CD4-positive, alpha-beta memory T cell (primary cell): ENCODE results near the gene ZER1. TPM values are rescaled to one million over a fixed set of nuclear protein-coding genes. Genes with fewer than 3 reads are reported as not detected.
"Not testable (repeated sequence)": the region's sequence is repeated elsewhere in the genome, so short reads cannot be mapped to it uniquely, and the experiment has no call there.

Experiments used
- CTCF ChIA-PET: fragments of 350-600 bp; sonication (Branson Sonifier 250); formaldehyde crosslinking; loops from one replicate; lab custom pipeline; 2021; ENCODE audit warnings: inconsistent platforms; ENCODE audit not compliant: partially characterized antibody; lab: Charles Lee
- POLR2A ChIA-PET: fragments of 350-600 bp; sonication (Branson Sonifier 250); formaldehyde crosslinking; loops from one replicate; lab custom pipeline; 2021; ENCODE audit not compliant: partially characterized antibody; lab: Charles Lee
- DNase-seq, 5 donors: peaks; one replicate each; pipeline versions ENCODE4 v3.0.0 to v3.0.0-alpha.2; 2020 to 2022; ENCODE audit warnings: mixed read lengths in 1 of 5
- H3K27ac ChIP-seq: one replicate; pipeline ENCODE4 v1.7.0; 2013; ENCODE audit warnings: low read depth, low read length
- H3K27me3 ChIP-seq: 2 replicates; pipeline ENCODE4 v1.7.0; 2013; ENCODE audit warnings: mild to moderate bottlenecking, low read length, moderate library complexity; ENCODE audit not compliant: insufficient read depth
- H3K36me3 ChIP-seq: 2 replicates; pipeline ENCODE4 v1.7.0; 2013; ENCODE audit warnings: mild to moderate bottlenecking, low read length, moderate library complexity; ENCODE audit not compliant: insufficient read depth
- H3K4me1 ChIP-seq: 2 replicates; pipeline ENCODE4 v1.7.0; 2013; ENCODE audit warnings: mild to moderate bottlenecking, low read length, moderate library complexity; ENCODE audit not compliant: insufficient read depth
- H3K4me3 ChIP-seq, 2 donors: one replicate each; pipeline ENCODE4 v1.7.0; 2013; ENCODE audit warnings: low read length in 2 of 2, mild to moderate bottlenecking in 1 of 2
- H3K9me3 ChIP-seq, 2 donors: one replicate each; pipeline ENCODE4 v1.7.0; 2013; ENCODE audit warnings: low read length in 2 of 2, control low read depth in 1 of 2; ENCODE audit not compliant: control insufficient read depth in 1 of 2
- H3K27ac Mint-ChIP-seq, 7 donors: one replicate each; pipeline ENCODE4 v1.8.0; 2020 to 2021; ENCODE audit warnings: mixed read lengths in 7 of 7, mild to moderate bottlenecking in 6 of 7, inconsistent platforms in 3 of 7, moderate library complexity in 3 of 7
- H3K27me3 Mint-ChIP-seq, 2 donors: one replicate each; pipeline ENCODE4 v1.8.0; 2020 to 2021; ENCODE audit warnings: mixed read lengths in 2 of 2
- H3K36me3 Mint-ChIP-seq, 2 donors: one replicate each; pipeline ENCODE4 v1.8.0; 2020 to 2021; ENCODE audit warnings: mixed read lengths in 2 of 2, inconsistent platforms in 1 of 2, mild to moderate bottlenecking in 1 of 2
- H3K4me1 Mint-ChIP-seq, 4 donors: one replicate each; pipeline ENCODE4 v1.8.0; 2020 to 2021; ENCODE audit warnings: mixed read lengths in 4 of 4, mild to moderate bottlenecking in 1 of 4
- H3K4me3 Mint-ChIP-seq, 8 donors: one replicate each; pipeline ENCODE4 v1.8.0; 2020 to 2021; ENCODE audit warnings: mixed read lengths in 8 of 8, mild to moderate bottlenecking in 7 of 8, moderate library complexity in 6 of 8, inconsistent platforms in 3 of 8
- H3K9me3 Mint-ChIP-seq, 8 donors: one replicate each; pipeline ENCODE4 v1.8.0; 2020 to 2021; ENCODE audit warnings: mixed read lengths in 8 of 8, mild to moderate bottlenecking in 5 of 8, inconsistent platforms in 3 of 8, moderate library complexity in 1 of 8
- intact Hi-C: fragments of 100-400 bp; cut with micrococcal nuclease; formaldehyde crosslinking; loops from one replicate; pipeline ENCODE4 v1.15.1; 2023
- polyA plus RNA-seq, 2 donors: library from polyadenylated mRNA; unstranded; fragments of 300-500 nt; fragmentation: Illumina TruSeq; gene quantifications; one replicate each; pipeline ENCODE4 v1.2.3, GENCODE V29; 2021
- total RNA-seq, 2 experiments: library from RNA; stranded (reverse); gene quantifications; one replicate each; pipeline ENCODE4 v1.2.3, GENCODE V29; 2021

The ZER1 gene
- total and polyA plus RNA-seq, 4 experiments from 2014 or later, result 35.6 to 44.2 (median 39.5) TPM

- POLR2A ChIA-PET, result no interaction called here
- H3K27ac Mint-ChIP-seq, result peak overlapping the region in 2 of 7 donors; percentile 61 to 72
- Histone ChIP-seq H3K4me3 (no peak overlapping the region), H3K4me1 (no peaks in the 10 kb centered on the region), H3K27ac (no peak overlapping the region), H3K9me3 (no peaks in the 10 kb centered on the region), H3K27me3 (no peaks in the 10 kb centered on the region), H3K36me3 (peaks cover 29% of the 10 kb centered on the region)
- CTCF ChIA-PET, result no interaction called here
- intact Hi-C loops, result no loop called here
- no peaks in the 10 kb centered on the region for H3K4me1 Mint-ChIP-seq
- no peaks in the 10 kb centered on the region for H3K9me3 Mint-ChIP-seq
- DNase-seq, result no peak
- peaks cover 27 to 46% of the 10 kb centered on the region in 2 donors for H3K36me3 Mint-ChIP-seq
- H3K4me3 Mint-ChIP-seq, result no peak overlapping the region
- H3K27me3 Mint-ChIP-seq, result no peaks in the 10 kb centered on the region
Observed at GRCh38 chr9:128805661-128806060, 33.9 kb upstream of the ZER1 start.

DNA sequence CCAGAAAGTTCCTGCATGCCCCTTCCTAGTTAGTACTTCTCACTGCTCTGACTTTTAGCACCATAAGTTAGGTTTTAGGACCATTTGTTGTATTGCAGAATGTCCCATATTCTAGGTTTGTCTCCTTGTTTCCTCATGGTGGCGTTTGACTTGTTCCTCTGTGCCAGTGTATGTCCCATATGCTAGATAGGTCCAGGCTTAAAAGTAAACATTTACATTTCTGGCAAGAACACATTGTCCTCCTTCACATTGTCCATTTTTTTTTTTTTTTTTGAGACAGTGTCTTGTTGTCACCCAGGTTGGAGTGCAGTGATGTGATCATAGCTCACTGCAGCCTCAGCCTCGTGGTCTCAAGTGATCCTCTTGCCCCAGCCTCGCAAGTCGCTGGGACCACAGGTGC, 30.8 kb upstream of the ZER1 start:
- Mint-ChIP-seq H3K36me3 (peaks cover 33 to 58% of the 10 kb centered on the region in 2 donors), H3K9me3 (no peaks in the 10 kb centered on the region), H3K4me1 (peaks cover 0 to 5% (median 0%) of the 10 kb centered on the region in 4 donors), H3K27me3 (no peaks in the 10 kb centered on the region), H3K4me3 (no peak overlapping the region), H3K27ac (peak overlapping the region in 2 of 7 donors; percentile 22 to 64)
- no peak for DNase-seq
- POLR2A ChIA-PET, result no interaction called here
- no peaks in the 10 kb centered on the region for H3K9me3 ChIP-seq
- CTCF ChIA-PET, result interaction anchor here (1.1 kb wide), 1 partner anchor 16 kb away, joined by 5 read pairs; the partner anchor contains the start of gene ENDOG
- no peak overlapping the region for H3K27ac ChIP-seq
- H3K27me3 ChIP-seq, result no peaks in the 10 kb centered on the region
- intact Hi-C loops, result no loop called here
- H3K4me1 ChIP-seq, result no peaks in the 10 kb centered on the region
- H3K4me3 ChIP-seq, result no peak overlapping the region
- peaks cover 41% of the 10 kb centered on the region for H3K36me3 ChIP-seq

GRCh38 chr9:128800061-128800460, 28.3 kb upstream of the ZER1 start:
- peaks cover 33% of the 10 kb centered on the region for H3K36me3 ChIP-seq
- H3K27ac ChIP-seq, result no peak overlapping the region
- no peaks in the 10 kb centered on the region for H3K4me1 ChIP-seq
- no peaks in the 10 kb centered on the region for H3K27me3 ChIP-seq
- Mint-ChIP-seq H3K4me1 (peaks cover 0 to 5% (median 0%) of the 10 kb centered on the region in 4 donors), H3K9me3 (no peaks in the 10 kb centered on the region), H3K27me3 (no peaks in the 10 kb centered on the region), H3K27ac (peak overlapping the region in 2 of 7 donors; percentile 17 to 42), H3K36me3 (peaks cover 33 to 53% of the 10 kb centered on the region in 2 donors), H3K4me3 (no peak overlapping the region)
- no peak for DNase-seq
- intact Hi-C loops, result no loop called here
- no peak overlapping the region for H3K4me3 ChIP-seq
- H3K9me3 ChIP-seq, result no peaks in the 10 kb centered on the region
- POLR2A ChIA-PET, result no interaction called here
- CTCF ChIA-PET, result interaction anchor here (0.7 kb wide), 1 partner anchor 236 kb away, joined by 3 read pairs; no protein-coding TSS in a partner anchor

GRCh38 chr9:128798896-128799295, 27.2 kb upstream of the ZER1 start:
- Histone ChIP-seq H3K4me1 (no peaks in the 10 kb centered on the region), H3K27me3 (no peaks in the 10 kb centered on the region), H3K36me3 (peaks cover 38% of the 10 kb centered on the region), H3K4me3 (no peak overlapping the region), H3K9me3 (no peaks in the 10 kb centered on the region), H3K27ac (no peak overlapping the region)
- no peak overlapping the region for H3K27ac Mint-ChIP-seq
- POLR2A ChIA-PET, result no interaction called here
- peaks cover 0 to 5% (median under 1%) of the 10 kb centered on the region in 4 donors for H3K4me1 Mint-ChIP-seq
- no peaks in the 10 kb centered on the region for H3K27me3 Mint-ChIP-seq
- H3K36me3 Mint-ChIP-seq, result peaks cover 33 to 62% of the 10 kb centered on the region in 2 donors
- intact Hi-C loops, result no loop called here
- no peaks in the 10 kb centered on the region for H3K9me3 Mint-ChIP-seq
- DNase-seq, result no peak
- CTCF ChIA-PET, result no interaction called here
- no peak overlapping the region for H3K4me3 Mint-ChIP-seq

- H3K9me3 Mint-ChIP-seq, H3K27me3 Mint-ChIP-seq, H3K27me3 ChIP-seq, H3K9me3 ChIP-seq, intact Hi-C loops, H3K27ac Mint-ChIP-seq, H3K4me1 ChIP-seq, H3K4me3 ChIP-seq, H3K4me3 Mint-ChIP-seq, DNase-seq, H3K27ac ChIP-seq: not testable (repeated sequence)
- H3K36me3 ChIP-seq, result peaks cover 61% of the 10 kb centered on the region
- H3K4me1 Mint-ChIP-seq, result peaks cover 1 to 11% (median 3%) of the 10 kb centered on the region in 4 donors
- ChIA-PET CTCF (interaction anchor here (0.7 kb wide), 1 partner anchor 24 kb away, joined by 4 read pairs; no protein-coding TSS in a partner anchor), POLR2A (interaction anchor here (1.1 kb wide), 1 partner anchor 23 kb away, joined by 4 read pairs; no protein-coding TSS in a partner anchor)
- peaks cover 26 to 65% of the 10 kb centered on the region in 2 donors for H3K36me3 Mint-ChIP-seq
Observed at GRCh38 chr9:128794961-128795360, 23.2 kb upstream of the ZER1 start.

DNA sequence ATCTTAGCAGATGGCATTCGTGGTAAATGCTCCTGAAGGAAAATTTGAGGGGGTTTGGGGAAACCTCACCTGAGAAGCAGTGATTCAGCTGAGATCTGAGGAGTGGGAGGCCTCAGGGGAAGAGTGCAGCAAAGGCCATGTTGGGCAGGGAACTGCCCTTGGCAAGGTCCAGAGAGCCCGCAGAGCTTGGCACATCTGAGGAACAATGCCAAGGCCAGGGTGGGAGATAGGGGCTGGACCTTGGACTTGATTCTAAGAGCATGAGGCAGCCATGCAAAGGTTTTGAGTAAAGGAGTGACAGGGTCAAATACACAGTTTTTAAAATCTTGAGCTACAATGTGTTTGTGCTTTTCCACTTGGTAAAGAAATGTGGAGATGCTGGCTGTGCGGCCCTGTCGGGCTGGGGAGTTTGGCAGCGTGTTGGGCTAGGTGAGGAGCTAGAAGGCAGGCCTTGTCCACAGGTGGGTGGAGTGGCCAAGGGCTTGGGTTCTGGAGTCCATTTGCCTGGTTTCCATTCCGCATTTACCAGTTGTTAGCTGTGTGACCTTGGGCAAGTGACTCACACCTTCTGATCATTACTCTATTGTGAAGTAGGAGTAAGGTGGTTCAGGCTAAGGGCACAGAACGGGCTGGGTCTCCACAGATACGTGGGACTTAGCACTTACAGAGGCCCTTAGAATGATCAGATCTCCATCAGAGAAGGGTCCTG, 21.4 kb upstream of the ZER1 start:
- Mint-ChIP-seq H3K9me3 (no peaks in the 10 kb centered on the region), H3K36me3 (peaks cover 19 to 64% of the 10 kb centered on the region in 2 donors), H3K4me1 (peaks cover 4 to 16% (median 12%) of the 10 kb centered on the region in 4 donors), H3K27ac (peak overlapping the region in 2 of 7 donors; percentile 62 to 82), H3K27me3 (no peaks in the 10 kb centered on the region), H3K4me3 (no peak overlapping the region)
- Histone ChIP-seq H3K27me3 (no peaks in the 10 kb centered on the region), H3K4me3 (no peak overlapping the region), H3K27ac (no peak overlapping the region), H3K4me1 (peaks cover 6% of the 10 kb centered on the region), H3K9me3 (no peaks in the 10 kb centered on the region), H3K36me3 (peaks cover 49% of the 10 kb centered on the region)
- ChIA-PET POLR2A (interaction anchor here (1.0 to 1.8 kb wide), 2 partner anchors 22 to 103 kb away, joined by 3 to 5 read pairs; no protein-coding TSS in a partner anchor), CTCF (interaction anchor here (0.8 kb wide), 1 partner anchor 21 kb away, joined by 3 read pairs; no protein-coding TSS in a partner anchor)
- intact Hi-C loops, result no loop called here
- no peak for DNase-seq

DNA sequence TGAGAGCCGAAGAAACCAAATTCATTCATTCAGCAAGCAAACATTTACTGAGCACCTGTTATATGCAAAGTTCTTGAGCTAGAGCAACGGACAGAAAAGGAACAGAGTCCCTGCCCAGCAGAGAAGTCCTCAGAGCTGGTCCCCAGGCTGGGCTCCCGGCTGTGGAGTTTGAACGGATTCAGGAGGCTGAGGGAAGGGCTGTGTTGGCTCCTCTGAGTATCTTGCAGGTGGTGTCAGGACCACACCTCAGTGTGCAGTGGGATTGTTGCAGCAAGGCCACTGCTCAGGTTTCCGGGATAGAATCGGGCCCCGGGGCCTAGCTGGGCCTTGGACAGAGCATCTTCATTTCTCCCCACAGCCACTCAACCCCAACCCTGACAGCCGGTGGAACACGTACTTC, 20.4 kb upstream of the ZER1 start:
- H3K4me3 ChIP-seq, result no peak overlapping the region
- H3K9me3 ChIP-seq, result no peaks in the 10 kb centered on the region
- ChIA-PET POLR2A (interaction anchor here (1.8 kb wide), 1 partner anchor 21 kb away, joined by 5 read pairs; no protein-coding TSS in a partner anchor), CTCF (interaction anchor here (0.6 kb wide), 1 partner anchor 20 kb away, joined by 3 read pairs; the partner anchor contains the start of gene ZER1)
- Mint-ChIP-seq H3K4me3 (no peak overlapping the region), H3K9me3 (no peaks in the 10 kb centered on the region), H3K27ac (no peak overlapping the region), H3K36me3 (peaks cover 14 to 60% of the 10 kb centered on the region in 2 donors), H3K4me1 (peaks cover 9 to 25% (median 18%) of the 10 kb centered on the region in 4 donors), H3K27me3 (no peaks in the 10 kb centered on the region)
- DNase-seq, result no peak
- H3K27me3 ChIP-seq, result no peaks in the 10 kb centered on the region
- H3K27ac ChIP-seq, result no peak overlapping the region
- intact Hi-C loops, result no loop called here
- H3K36me3 ChIP-seq, result peaks cover 46% of the 10 kb centered on the region
- H3K4me1 ChIP-seq, result peaks cover 13% of the 10 kb centered on the region
